Ureter (tissue), 1 donor: ENCODE data around the gene CCDC127. TPM values are rescaled to one million over a fixed set of nuclear protein-coding genes. Genes with fewer than 3 reads are reported as not detected.
"Not testable (repeated sequence)": the region's sequence is repeated elsewhere in the genome, so short reads cannot be mapped to it uniquely, and the experiment has no call there.

Experiments
- DNase-seq: peaks from one replicate; pipeline ENCODE4 v3.0.0-alpha.2; 2020; ENCODE audit warnings: low spot score
- total RNA-seq: library from RNA; stranded (reverse); gene quantifications from one replicate; pipeline ENCODE4 v1.2.4, GENCODE V29; 2023
- donor health status: DM: yes; HTN: yes; CAD: no.

CCDC127 gene
- total RNA-seq, 1 donor from 2014 or later = 3.6 TPM

DNA sequence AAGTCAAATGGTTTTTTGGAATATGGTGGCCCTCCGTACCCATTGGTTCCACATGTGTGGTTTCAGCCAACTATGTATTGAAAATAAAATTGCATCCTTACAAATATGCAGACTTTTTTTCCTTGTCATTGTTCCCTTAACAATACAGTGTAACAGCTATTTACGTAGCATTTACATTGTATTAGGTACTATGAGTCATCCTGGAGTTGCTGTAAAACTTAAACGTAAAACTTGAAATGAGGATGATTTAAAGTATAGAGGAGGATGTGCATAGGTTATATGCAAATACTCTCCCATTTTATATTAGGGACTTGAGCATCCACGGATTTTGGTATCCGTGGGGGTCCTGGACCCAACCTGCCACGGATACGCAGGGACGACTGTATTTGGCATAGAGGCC is 16.5 kb upstream of the CCDC127 start:
- DNase-seq = no peak

GRCh38 chr5:233426-233825 is 15.5 kb upstream of the CCDC127 start:
- DNase-seq = not testable (repeated sequence)

- no peak for DNase-seq
Measured at GRCh38 chr5:231661-232060, 13.7 kb upstream of the CCDC127 start.

GRCh38 chr5:230711-231110 is 12.8 kb upstream of the CCDC127 start:
- DNase-seq = no peak

GRCh38 chr5:228886-229285 is 10.9 kb upstream of the CCDC127 start:
- no peak for DNase-seq

GRCh38 chr5:227375-227774 is 9.4 kb upstream of the CCDC127 start:
- DNase-seq = not testable (repeated sequence)

GRCh38 chr5:225334-225733 is 7.4 kb upstream of the CCDC127 start:
- no peak for DNase-seq

DNA sequence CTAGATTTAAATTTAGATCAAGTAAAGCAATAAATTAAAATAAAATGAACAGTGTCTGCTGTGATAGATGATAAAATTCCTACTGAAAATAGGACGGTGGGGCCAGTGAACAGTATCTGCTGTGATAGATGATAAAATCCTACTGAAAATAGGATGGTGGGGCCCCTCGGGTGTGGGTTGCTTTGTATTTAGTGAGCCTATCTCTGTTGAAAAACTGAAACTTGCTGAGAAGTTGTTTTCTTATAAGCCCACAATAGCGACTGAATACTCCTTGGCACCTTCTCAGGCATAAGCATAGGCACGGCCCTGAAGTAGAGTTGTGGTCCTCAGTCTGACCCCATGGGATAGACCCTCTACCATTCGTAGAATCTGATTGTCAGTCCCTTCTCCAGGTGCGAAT is 5.8 kb upstream of the CCDC127 start:
- no peak for DNase-seq

GRCh38 chr5:222951-223715 is 5.2 kb upstream of the CCDC127 start:
- not testable (repeated sequence) for DNase-seq

- no peak for DNase-seq
Measured at GRCh38 chr5:219991-220390, 2.0 kb upstream of the CCDC127 start.

- no peak for DNase-seq
Measured at GRCh38 chr5:219460-219863, 1.5 kb upstream of the CCDC127 start.

DNA sequence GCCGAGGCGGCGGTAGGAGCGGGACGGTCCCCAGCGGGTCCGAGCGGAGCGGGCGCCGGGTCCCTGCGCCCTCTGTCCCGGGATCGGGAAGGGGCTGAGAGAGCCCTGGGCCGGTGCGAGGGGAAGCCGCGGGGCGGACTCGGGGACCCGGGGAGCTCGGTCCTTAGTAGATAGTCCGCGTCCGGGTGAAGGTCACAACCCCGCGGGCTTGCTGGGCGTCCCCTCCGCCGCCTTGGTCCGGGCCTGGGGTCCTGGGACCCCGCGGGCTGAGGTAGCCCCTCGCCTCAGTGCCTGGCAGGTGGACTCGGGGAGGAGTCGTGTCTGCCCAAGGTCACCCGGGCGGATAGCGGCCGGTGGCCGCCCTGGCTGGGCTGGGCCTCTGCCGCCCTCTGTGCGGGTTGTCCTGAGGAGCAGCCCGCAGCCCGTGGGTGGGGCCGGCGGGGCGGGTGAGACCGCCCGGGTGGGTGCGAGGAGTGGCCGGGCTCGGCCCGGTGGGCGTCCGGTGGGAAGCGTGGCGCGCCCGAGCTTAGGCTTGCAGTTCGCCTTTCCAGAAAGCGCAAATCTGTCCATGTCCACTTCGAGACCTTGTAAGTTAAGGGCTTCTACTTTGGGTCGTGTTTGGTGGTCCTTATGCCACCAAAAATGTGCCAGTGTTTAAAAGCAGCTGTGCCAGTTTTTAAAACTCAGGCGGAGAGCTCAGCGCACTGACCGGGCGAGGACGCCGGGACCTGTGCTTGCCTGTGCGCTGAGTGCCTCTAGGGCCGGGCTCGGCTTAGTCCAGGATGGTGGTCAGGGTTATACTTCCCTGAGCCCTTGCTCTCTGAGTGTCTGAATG is 721 bp upstream of the CCDC127 start:
- peak; percentile 51 for DNase-seq

DNA sequence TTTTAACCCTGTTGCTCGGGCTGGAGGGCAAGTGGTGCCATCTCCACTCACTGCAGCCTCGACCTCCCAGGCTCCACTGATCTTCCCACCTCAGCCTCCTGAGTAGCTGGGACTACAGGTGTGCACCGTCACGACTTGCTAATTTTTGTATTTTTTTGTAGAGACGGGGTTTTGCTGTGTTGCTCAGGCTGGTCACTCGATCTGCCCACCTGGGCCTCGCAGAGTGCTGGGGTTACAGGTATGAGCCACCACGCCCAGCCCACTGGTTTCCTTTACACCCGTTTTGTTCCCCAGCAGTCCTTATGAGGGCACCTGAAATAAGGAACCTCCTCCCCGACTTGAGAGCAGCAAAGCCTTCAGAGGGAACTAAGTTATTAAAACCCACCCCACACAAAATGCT is 1.9 kb downstream of the CCDC127 start:
- DNase-seq = not testable (repeated sequence)

DNA sequence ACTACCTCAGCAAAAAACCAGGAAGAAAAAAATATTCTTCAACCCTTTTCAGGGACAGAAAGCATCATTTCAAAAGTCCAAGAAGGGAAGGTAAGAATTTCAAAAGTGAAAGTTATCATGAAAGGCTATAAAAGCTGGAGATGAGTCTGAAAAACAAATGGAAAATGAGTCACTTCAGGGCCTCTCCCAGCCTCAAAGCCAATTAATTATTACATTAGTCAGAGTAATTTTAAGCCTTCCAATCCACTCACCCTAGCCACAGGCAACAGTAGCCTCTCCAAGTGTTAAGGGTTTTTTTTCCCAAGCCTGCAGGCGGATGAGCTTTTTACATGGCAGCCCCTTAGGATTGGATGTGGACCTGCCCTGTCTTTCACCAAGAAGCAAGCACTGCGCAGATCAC is 2.7 kb downstream of the CCDC127 start:
- DNase-seq = not testable (repeated sequence)

- DNase-seq = no peak
Measured at GRCh38 chr5:213803-214395, 4.1 kb downstream of the CCDC127 start.

DNA sequence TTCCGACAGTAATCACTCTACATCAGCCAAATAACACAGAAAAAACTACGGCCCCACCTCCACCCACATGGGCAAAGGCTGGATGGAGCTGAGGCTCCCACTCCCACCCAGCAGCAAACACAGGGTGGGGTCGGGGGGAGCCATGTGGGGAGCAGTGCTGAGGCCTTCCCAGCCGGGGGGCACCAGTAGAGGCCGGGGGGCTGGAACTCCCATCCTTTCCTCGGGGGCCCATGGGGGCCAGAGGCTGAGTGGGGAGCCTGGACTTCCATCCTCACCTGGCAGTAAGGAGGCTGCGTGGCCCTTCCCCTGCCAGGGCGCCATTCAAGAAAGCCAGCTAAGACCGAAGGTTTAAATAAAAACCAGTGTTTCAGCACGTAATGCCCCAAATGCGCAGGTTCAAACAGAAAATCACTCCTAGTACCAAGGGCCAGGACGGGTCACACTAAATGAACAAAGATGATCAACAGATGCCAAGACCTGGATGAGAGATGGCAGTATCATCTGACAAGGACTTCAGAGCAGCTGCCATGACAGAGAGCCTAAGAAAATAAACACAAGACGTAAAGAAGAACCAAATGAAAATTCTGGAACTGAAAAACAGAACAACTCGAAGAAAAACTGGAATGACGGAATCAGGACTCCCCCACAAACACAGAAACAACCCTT is 9.4 kb downstream of the CCDC127 start:
- no peak for DNase-seq

DNA sequence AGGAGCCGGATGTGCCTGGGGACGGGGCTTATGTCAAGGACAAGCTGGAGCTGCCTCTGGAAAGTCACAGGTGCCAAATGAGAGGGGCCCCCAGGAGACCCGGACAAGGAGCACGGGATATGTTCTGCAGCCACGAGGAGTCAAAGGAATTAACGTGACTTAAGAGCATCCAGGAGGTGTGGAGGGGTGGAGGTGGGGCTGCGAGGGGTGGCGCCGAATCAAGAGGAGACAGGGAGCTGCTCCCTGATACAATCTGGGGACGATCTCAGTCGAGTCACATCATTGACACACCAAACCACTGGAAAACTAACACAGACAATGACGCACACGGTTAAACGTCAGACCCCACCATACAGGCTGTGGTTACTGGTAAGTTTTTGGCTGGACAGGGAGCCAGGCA is 10.4 kb downstream of the CCDC127 start:
- no peak for DNase-seq

DNA sequence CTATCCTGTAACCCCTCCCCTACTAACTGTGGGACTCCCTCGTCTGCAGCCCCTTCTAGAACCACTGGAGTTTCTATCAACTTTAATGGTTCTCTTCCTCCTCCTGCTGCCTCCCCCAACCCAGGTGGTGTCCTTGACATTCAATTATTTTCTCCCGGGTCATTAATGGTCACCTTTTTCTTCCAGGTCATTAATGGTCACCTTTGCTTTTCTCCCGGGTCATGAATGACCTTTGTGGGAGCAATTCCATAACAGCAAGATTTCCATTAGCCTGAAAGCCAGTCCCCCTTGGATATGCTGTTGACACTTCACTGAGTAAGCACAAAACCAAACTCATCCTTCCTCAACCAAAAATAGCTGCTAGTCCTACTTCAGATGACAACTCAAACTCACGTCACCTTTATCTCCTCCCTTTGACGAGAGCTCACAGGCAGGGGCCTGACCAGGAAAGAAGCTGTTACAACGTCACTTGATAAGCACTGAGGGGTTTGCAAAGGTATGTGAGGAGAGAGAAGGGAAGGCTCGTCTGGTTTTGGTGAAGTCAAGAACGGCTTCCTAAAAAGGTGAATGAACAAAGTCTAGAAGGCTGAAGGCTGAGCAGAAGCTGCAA is 10.9 kb downstream of the CCDC127 start:
- DNase-seq = no peak

GRCh38 chr5:206406-206805 is 11.5 kb downstream of the CCDC127 start:
- DNase-seq = no peak

GRCh38 chr5:204966-205670 is 12.8 kb downstream of the CCDC127 start:
- DNase-seq = no peak

- DNase-seq = no peak
Measured at GRCh38 chr5:204462-204861, 13.5 kb downstream of the CCDC127 start.
